LNCaP clone FGC (cell line): ENCODE measurements around the gene PPM1H.

Experiments used
- DNase-seq: peaks from one replicate; pipeline ENCODE4 v3.0.0-alpha.2; 2011; ENCODE audit warnings: low read depth
- H3K4me3 ChIP-seq: 2 replicates; pipeline ENCODE4 v1.5.1; 2011; ENCODE audit warnings: mild to moderate bottlenecking, low read depth, low read length, control low read depth
- CTCF ChIP-seq: IDR thresholded peaks from 2 replicates; pipeline ENCODE4 v1.5.1; 2012; ENCODE audit warnings: mild to moderate bottlenecking; ENCODE audit not compliant: control insufficient read depth, insufficient read depth; ENCODE audit errors: extremely low read depth

The PPM1H gene

DNA sequence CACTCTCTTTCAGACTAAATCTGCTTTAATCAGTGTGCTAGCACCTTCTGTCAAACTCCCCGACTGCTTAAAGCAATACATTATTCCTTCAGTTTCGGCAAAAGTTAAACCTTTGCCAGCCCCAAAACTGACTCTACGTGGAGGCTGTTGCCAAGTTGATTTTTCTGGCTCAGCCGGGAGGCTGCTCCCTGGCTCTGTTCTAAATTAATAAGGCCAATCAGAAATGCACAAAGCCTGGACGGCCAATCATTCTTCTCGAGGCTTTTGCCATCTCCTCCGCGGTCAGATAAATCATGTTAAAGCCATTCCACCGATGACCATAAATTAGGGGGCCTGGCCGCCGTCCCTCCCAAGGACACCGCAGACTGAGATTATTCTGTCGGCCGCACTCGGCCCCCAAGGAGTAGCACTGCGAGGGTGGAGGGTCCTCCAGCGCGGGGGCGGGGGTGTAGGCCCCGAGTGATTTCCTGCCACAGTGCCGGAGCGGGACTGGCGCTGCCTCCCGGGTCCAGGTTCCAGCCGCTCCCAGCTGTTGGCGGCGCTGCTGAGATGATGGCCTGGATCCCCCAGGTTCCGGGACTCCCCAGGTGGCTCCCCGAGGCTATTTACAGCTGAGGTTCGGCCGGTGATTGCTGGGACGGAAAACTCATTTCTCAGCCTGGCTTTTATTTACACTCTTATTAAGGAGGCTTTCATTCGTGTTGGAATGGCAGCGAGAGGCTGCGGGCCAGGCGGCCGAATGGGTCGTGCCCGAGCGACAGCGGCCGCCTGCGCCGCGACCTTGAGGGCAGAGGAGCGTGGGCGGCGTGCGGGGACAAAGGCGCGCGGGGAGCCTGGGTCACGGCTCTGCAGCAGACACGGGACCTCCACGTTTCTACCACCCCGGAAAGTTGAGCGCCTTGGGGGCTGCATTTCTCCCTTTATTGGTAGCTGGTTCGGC, 303.2 kb downstream of the PPM1H start:
- DNase-seq: no peak

DNA sequence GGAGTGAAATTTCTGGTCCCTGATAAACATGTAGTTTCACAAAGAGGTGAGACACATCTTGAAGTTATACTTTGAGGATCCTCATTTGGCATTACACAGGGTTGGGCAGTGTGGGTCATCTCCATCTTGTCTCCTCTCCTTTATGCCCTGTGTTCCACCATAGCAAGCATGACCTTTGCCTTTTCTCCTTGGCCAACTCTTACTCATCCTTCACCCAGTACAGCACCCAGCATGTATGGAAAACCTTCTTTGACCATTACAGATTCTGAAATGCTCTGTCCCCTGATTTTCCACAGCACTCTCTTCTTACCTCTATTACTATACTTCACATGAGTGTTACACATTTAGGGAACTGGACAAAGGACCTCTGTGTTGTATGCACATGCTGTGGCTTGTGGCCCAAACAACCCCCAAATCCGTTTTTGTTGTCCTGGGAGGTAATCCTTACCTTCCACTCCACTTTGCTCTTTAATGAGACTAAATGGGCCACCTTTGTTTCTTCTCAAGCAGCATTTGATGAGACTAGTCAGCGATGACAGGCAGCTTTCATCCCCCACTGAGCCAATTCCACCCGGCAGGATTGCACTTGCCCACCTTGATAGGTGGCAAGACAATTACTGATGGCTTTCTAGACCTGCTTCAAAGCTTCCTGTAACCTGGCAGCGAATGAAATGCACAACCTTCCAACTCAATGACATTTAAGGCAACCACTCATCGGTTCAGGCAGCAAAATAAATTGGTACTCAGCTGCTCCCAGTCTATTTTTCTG, 304.8 kb downstream of the PPM1H start:
- no peak overlapping the region for H3K4me3 ChIP-seq
- no peak for TF ChIP-seq CTCF
- no peak for DNase-seq

More for the DNA sequence above, 303.2 kb downstream of the PPM1H start:
- TF ChIP-seq CTCF: no peak
- no peak overlapping the region for H3K4me3 ChIP-seq

DNA sequence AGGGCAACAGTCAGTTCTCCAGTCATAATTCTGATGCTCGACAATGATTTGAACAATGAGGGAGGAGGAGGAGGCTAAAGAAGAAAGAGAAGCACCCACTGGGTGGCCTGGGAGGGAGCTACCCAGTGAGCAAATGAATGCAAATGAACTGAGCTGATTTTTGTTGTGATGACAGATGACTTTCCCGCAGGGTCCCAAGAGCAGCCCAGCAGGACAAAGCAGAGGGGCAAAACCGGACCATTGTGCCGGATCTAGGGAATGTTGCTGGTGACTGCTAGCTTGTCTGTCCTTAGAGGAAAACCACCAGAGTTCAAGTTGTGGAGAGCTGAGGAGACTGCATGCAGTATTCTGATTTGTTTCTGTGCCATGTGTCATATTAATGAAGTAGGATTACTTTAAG, 305.5 kb downstream of the PPM1H start:
- no peak overlapping the region for H3K4me3 ChIP-seq
- no peak for TF ChIP-seq CTCF
- no peak for DNase-seq

GRCh38 chr12:62627181-62627580, 307.8 kb downstream of the PPM1H start:
- H3K4me3 ChIP-seq: no peak overlapping the region
- DNase-seq: no peak
- TF ChIP-seq CTCF: no peak

DNA sequence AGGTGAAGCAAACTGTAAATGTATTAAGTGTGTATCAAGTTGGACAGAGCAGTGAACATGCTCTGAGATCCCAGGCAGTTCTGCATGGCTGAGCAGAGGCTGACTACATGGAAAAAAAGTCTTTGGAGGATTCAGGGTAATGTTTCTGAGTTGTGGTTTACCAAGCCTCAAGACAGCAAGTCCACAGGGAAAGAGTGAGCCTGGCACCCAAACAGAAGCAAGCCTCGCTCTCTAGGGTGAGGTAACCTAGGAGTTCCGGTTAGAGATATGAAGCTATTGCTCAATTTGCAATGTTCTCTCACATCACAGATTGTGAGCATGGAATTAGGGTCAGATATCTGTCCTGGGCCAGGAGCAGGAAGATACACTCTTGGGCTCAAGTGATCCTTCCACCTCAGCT, 309.7 kb downstream of the PPM1H start:
- no peak for TF ChIP-seq CTCF
- H3K4me3 ChIP-seq: no peak overlapping the region
- DNase-seq: no peak

GRCh38 chr12:62622177-62622576, 312.8 kb downstream of the PPM1H start:
- no peak for TF ChIP-seq CTCF
- DNase-seq: no peak
- no peak overlapping the region for H3K4me3 ChIP-seq
